Neural cell (in vitro differentiated cells): Measurements from ENCODE around the gene SLC10A3. TPM values are rescaled to one million over a fixed set of nuclear protein-coding genes. Genes with fewer than 3 reads are reported as not detected.

Experiments used
- H2AFZ ChIP-seq: fragments of 200-600, 300-800 bp; sonication (generic), shearing (Covaris generic); 2 replicates; pipeline ENCODE4 v1.6.0; 2014; ENCODE audit warnings: low read depth, mild to moderate bottlenecking, antibody characterized with exemption, low read length, moderate library complexity
- H3F3A ChIP-seq: fragments of 200-600 bp; shearing (Covaris generic); 2 replicates; pipeline ENCODE4 v1.6.1; 2016; ENCODE audit warnings: mild to moderate bottlenecking, moderate library complexity, mixed read lengths, antibody characterized with exemption, low read length; ENCODE audit not compliant: insufficient read depth, poor library complexity, severe bottlenecking
- H3K27ac ChIP-seq: fragments of 200-600, 300-800 bp; sonication (generic), shearing (Covaris generic); 2 replicates; pipeline ENCODE4 v1.5.1; 2014; ENCODE audit warnings: mild to moderate bottlenecking, low read length, moderate library complexity
- H3K27me3 ChIP-seq: fragments of 300-800, 200-600 bp; sonication (generic), shearing (Covaris generic); 2 replicates; pipeline ENCODE4 v1.6.0; 2014; ENCODE audit warnings: mild to moderate bottlenecking, low read depth, low read length, moderate library complexity; ENCODE audit not compliant: insufficient read depth
- H3K36me3 ChIP-seq: fragments of 300-800, 200-600 bp; sonication (generic), shearing (Covaris generic); 2 replicates; pipeline ENCODE4 v1.5.1; 2014; ENCODE audit warnings: mild to moderate bottlenecking, antibody characterized with exemption, low read length, moderate library complexity; ENCODE audit not compliant: insufficient read depth
- H3K4me2 ChIP-seq: fragments of 300-800, 200-600 bp; sonication (generic), shearing (Covaris generic); 2 replicates; pipeline ENCODE4 v1.6.0; 2014; ENCODE audit warnings: mild to moderate bottlenecking, low read length
- H3K4me3 ChIP-seq: fragments of 300-800, 200-600 bp; sonication (generic), shearing (Covaris generic); 2 replicates; pipeline ENCODE4 v1.5.1; 2014; ENCODE audit warnings: mild to moderate bottlenecking, low read length, moderate library complexity
- H3K79me2 ChIP-seq: fragments of 200-600 bp; shearing (Covaris generic); replicated peaks from 2 replicates; pipeline ENCODE4 v1.6.0; 2014; ENCODE audit warnings: mild to moderate bottlenecking, low read length, moderate library complexity; ENCODE audit not compliant: insufficient read depth
- H3K9ac ChIP-seq: fragments of 300-800, 200-600 bp; sonication (generic), shearing (Covaris generic); 2 replicates; pipeline ENCODE4 v1.6.1; 2016; ENCODE audit warnings: mild to moderate bottlenecking, low read length, mixed read lengths
- H3K9me2 ChIP-seq: fragments of 200-600 bp; shearing (Covaris generic); 2 replicates; pipeline ENCODE4 v1.6.1; 2016; ENCODE audit warnings: mild to moderate bottlenecking, low read length, mixed read lengths; ENCODE audit not compliant: insufficient read depth
- H3K9me3 ChIP-seq: fragments of 200-600, 300-800 bp; sonication (generic), shearing (Covaris generic); 2 replicates; pipeline ENCODE4 v1.6.1; 2016; ENCODE audit warnings: mild to moderate bottlenecking, mixed run types, low read length, moderate library complexity, mixed read lengths
- H4K20me1 ChIP-seq: fragments of 200-600 bp; shearing (Covaris generic); 2 replicates; pipeline ENCODE4 v1.6.1; 2016; ENCODE audit warnings: mild to moderate bottlenecking, mixed run types; ENCODE audit not compliant: insufficient read depth
- CTCF ChIP-seq: fragments of 450-650 bp; IDR thresholded peaks from 2 replicates; pipeline ENCODE4 v1.5.1; 2014; ENCODE audit warnings: antibody characterized with exemption, mild to moderate bottlenecking, moderate library complexity; ENCODE audit not compliant: poor library complexity, severe bottlenecking
- EP300 ChIP-seq: fragments of 450-650 bp; conservative IDR thresholded peaks from 2 replicates; pipeline ENCODE4 v1.6.1; 2014; ENCODE audit warnings: antibody characterized with exemption, mild to moderate bottlenecking, moderate library complexity; ENCODE audit not compliant: poor library complexity, severe bottlenecking
- EZH2 ChIP-seq: fragments of 200-600, 300-800 bp; shearing (Covaris generic), sonication (generic); IDR thresholded peaks from 2 replicates; pipeline ENCODE4 v1.6.1; 2014; ENCODE audit warnings: antibody characterized with exemption, low read length, borderline replicate concordance, mild to moderate bottlenecking; ENCODE audit not compliant: insufficient read depth, poor library complexity, severe bottlenecking
- MXI1 ChIP-seq: fragments of 450-650 bp; conservative IDR thresholded peaks from 2 replicates; pipeline ENCODE4 v1.6.1; 2014; ENCODE audit warnings: antibody characterized with exemption, mild to moderate bottlenecking; ENCODE audit not compliant: poor library complexity, severe bottlenecking
- POLR2AphosphoS5 ChIP-seq: IDR thresholded peaks from 2 replicates; pipeline ENCODE4 v1.6.1; 2012
- RAD21 ChIP-seq: fragments of 450-650 bp; conservative IDR thresholded peaks from 2 replicates; pipeline ENCODE4 v1.6.1; 2014; ENCODE audit warnings: antibody characterized with exemption, mild to moderate bottlenecking, moderate library complexity
- REST ChIP-seq: IDR thresholded peaks from 2 replicates; pipeline ENCODE4 v1.6.1; 2012; ENCODE audit warnings: borderline replicate concordance
- SMC3 ChIP-seq: fragments of 450-650 bp; conservative IDR thresholded peaks from 2 replicates; pipeline ENCODE4 v1.6.1; 2014; ENCODE audit warnings: antibody characterized with exemption, mild to moderate bottlenecking, moderate library complexity; ENCODE audit not compliant: poor library complexity
- TAF1 ChIP-seq: IDR thresholded peaks from 2 replicates; pipeline ENCODE4 v1.6.1; 2012; ENCODE audit warnings: low read depth
- polyA plus RNA-seq: library from polyadenylated mRNA; depleted of rRNA; stranded (reverse); fragments of >200 nt; gene quantifications from 2 replicates; pipeline ENCODE4 v1.2.3, GENCODE V29; 2014

Gene SLC10A3
- polyA plus RNA-seq, 1 donor from 2014 or later: 2.7 TPM

GRCh38 chrX:154477891-154478477 lies 12.4 kb downstream of the SLC10A3 start:
- Histone ChIP-seq H4K20me1 (no peaks in the 10 kb centered on the region), H3F3A (no peaks in the 10 kb centered on the region), H3K9me2 (no peaks in the 10 kb centered on the region), H3K9me3 (no peaks in the 10 kb centered on the region), H3K4me2 (no peak overlapping the region), H3K27me3 (no peaks in the 10 kb centered on the region), H3K36me3 (no peaks in the 10 kb centered on the region), H3K79me2 (no peaks in the 10 kb centered on the region), H2AFZ (no peak overlapping the region), H3K4me3 (peak overlapping the region; percentile 68), H3K27ac (no peak overlapping the region), H3K9ac (peak overlapping the region; percentile 69)
- TF ChIP-seq REST: no peak
- TF ChIP-seq SMC3: no peak
- no peak for TF ChIP-seq MXI1
- TF ChIP-seq RAD21: no peak
- TF ChIP-seq EP300: no peak
- no peak for TF ChIP-seq EZH2
- no peak for TF ChIP-seq POLR2AphosphoS5
- TF ChIP-seq CTCF: no peak
- TF ChIP-seq TAF1: no peak

GRCh38 chrX:154476821-154477220 lies 13.6 kb downstream of the SLC10A3 start:
- H3K36me3 ChIP-seq: no peaks in the 10 kb centered on the region
- H3K9ac ChIP-seq: no peak overlapping the region
- no peak overlapping the region for H3K4me2 ChIP-seq
- H4K20me1 ChIP-seq: no peaks in the 10 kb centered on the region
- TF ChIP-seq POLR2AphosphoS5 (no peak), REST (no peak), EZH2 (no peak), RAD21 (no peak), EP300 (no peak), SMC3 (no peak), TAF1 (no peak), CTCF (no peak), MXI1 (no peak)
- no peak overlapping the region for H2AFZ ChIP-seq
- no peaks in the 10 kb centered on the region for H3K79me2 ChIP-seq
- H3F3A ChIP-seq: no peaks in the 10 kb centered on the region
- no peak overlapping the region for H3K27ac ChIP-seq
- H3K4me3 ChIP-seq: no peak overlapping the region
- H3K9me3 ChIP-seq: no peaks in the 10 kb centered on the region
- H3K9me2 ChIP-seq: no peaks in the 10 kb centered on the region
- H3K27me3 ChIP-seq: no peaks in the 10 kb centered on the region
